ENCODE results near the gene CD58. TPM values are rescaled to one million over a fixed set of nuclear protein-coding genes. Genes with fewer than 3 reads are reported as not detected.
A peak's percentile ranks its signal among the peaks of the same experiment; 100 is the strongest.

CD58 gene
- total and polyA plus RNA-seq, 9 of the 15 experiments (the other 6 are each of a cell fraction or from before 2014, with no cell fraction given): 18.1 to 113 (median 37.4) TPM

DNA sequence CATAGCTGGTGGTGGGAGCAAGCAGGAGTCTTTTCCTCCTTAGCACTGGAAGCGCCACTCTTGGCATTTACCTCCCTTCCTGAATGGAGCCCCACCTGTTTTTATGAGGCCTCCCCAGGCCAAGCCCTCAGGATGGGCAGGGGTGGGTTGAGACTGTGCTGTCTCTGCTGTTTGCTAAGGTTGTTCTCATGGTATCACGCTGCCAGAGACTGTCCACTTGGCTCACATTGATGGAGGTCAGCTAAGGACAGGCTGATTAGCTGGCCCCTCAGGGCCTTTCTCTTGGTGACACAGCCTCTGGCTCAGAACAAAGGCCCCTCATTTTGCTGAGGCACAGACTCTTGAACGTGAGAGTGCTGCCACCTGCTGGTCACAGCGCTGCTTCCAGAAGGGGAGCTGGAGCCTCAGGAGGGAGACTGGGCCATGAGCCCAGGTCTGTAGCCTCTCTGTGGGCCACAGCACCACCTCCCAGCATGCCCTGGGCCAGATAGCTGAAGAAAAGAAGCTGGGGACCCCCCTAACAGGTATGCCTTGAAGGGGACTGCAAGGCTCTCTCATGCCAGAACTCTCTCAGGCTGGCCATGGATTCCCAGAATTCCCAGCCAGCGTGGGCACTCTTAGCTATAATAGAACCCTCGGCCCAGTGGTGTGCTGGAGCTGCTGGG lies 85.6 kb downstream of the CD58 start (continued):
- TF ChIP-seq STAG1 (CRISPR knock-in tag; IDR thresholded peaks at IDR 0.05; ENCODE audit: borderline replicate concordance) (peak; percentile 98), SMAD4 (CRISPR knock-in tag; conservative IDR thresholded peaks at IDR 0.05) (0 out of 2 replicates have a peak, but pooled peaks have one; percentile 47), CBFB (CRISPR knock-in tag; IDR thresholded peaks at IDR 0.05) (no peak), SMC3 (conservative IDR thresholded peaks at IDR 0.05; ENCODE audit: insufficient read depth, low read depth, low read length) (peak; percentile 99), NUFIP1 (IDR thresholded peaks at IDR 0.05; ENCODE audit: partially characterized antibody) (no peak), MAZ (CRISPR knock-in tag; conservative IDR thresholded peaks at IDR 0.05 in 1 of 2, IDR thresholded peaks at IDR 0.05 in 1 of 2) (peak in 1 of 2 experiments; percentile 86; a peak in 3 of 4 replicates), ZNF224 (CRISPR knock-in tag; IDR thresholded peaks at IDR 0.05) (no peak), TFAP4 (CRISPR knock-in tag; IDR thresholded peaks at IDR 0.05; ENCODE audit: borderline replicate concordance) (peak; percentile 40; the same call in 1 of the 2 replicates), ADNP (tag; IDR thresholded peaks at IDR 0.05) (no peak), EGR1 (conservative IDR thresholded peaks at IDR 0.05) (no peak), L3MBTL2 (IDR thresholded peaks at IDR 0.05) (0 out of 2 replicates have a peak, but pooled peaks have one; percentile 30), BHLHE40 (IDR thresholded peaks at IDR 0.05; ENCODE audit: low read length) (no peak), ZNF282 (CRISPR knock-in tag; IDR thresholded peaks at IDR 0.05) (no peak), SRSF1 (IDR thresholded peaks at IDR 0.05; ENCODE audit: low read depth, low read length) (no peak), SLC30A9 (CRISPR knock-in tag; IDR thresholded peaks at IDR 0.05) (no peak), DDX20 (tag; IDR thresholded peaks at IDR 0.05; ENCODE audit: low read depth) (no peak), RBFOX2 (IDR thresholded peaks at IDR 0.05; ENCODE audit: low read depth, low read length) (no peak), RCOR1 (IDR thresholded peaks at IDR 0.05; ENCODE audit: borderline replicate concordance in 1 of 2, low read depth in 2 of 2, low read length in 2 of 2) (peak in 1 of 2 experiments; percentile 63; a peak in 1 of 4 replicates), TRIM28 (IDR thresholded peaks at IDR 0.05) (no peak), ELK3 (CRISPR knock-in tag; IDR thresholded peaks at IDR 0.05) (no peak)
- TF ChIP-seq, protein P1, sequence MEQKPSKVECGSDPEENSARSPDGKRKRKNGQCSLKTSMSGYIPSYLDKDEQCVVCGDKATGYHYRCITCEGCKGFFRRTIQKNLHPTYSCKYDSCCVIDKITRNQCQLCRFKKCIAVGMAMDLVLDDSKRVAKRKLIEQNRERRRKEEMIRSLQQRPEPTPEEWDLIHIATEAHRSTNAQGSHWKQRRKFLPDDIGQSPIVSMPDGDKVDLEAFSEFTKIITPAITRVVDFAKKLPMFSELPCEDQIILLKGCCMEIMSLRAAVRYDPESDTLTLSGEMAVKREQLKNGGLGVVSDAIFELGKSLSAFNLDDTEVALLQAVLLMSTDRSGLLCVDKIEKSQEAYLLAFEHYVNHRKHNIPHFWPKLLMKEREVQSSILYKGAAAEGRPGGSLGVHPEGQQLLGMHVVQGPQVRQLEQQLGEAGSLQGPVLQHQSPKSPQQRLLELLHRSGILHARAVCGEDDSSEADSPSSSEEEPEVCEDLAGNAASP (IDR thresholded peaks at IDR 0.05): peak; percentile 83
- TF ChIP-seq, protein P2, sequence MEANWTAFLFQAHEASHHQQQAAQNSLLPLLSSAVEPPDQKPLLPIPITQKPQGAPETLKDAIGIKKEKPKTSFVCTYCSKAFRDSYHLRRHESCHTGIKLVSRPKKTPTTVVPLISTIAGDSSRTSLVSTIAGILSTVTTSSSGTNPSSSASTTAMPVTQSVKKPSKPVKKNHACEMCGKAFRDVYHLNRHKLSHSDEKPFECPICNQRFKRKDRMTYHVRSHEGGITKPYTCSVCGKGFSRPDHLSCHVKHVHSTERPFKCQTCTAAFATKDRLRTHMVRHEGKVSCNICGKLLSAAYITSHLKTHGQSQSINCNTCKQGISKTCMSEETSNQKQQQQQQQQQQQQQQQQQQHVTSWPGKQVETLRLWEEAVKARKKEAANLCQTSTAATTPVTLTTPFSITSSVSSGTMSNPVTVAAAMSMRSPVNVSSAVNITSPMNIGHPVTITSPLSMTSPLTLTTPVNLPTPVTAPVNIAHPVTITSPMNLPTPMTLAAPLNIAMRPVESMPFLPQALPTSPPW (CRISPR knock-in tag; IDR thresholded peaks at IDR 0.05): peak; percentile 28; the same call in 1 of the 2 replicates
